ENCODE results near the gene PASK. TPM values are rescaled to one million over a fixed set of nuclear protein-coding genes. Genes with fewer than 3 reads are reported as not detected.

Gene PASK
- total and polyA plus RNA-seq, 12 donors, result 0.72 to 8.9 (median 3.6) TPM

DNA sequence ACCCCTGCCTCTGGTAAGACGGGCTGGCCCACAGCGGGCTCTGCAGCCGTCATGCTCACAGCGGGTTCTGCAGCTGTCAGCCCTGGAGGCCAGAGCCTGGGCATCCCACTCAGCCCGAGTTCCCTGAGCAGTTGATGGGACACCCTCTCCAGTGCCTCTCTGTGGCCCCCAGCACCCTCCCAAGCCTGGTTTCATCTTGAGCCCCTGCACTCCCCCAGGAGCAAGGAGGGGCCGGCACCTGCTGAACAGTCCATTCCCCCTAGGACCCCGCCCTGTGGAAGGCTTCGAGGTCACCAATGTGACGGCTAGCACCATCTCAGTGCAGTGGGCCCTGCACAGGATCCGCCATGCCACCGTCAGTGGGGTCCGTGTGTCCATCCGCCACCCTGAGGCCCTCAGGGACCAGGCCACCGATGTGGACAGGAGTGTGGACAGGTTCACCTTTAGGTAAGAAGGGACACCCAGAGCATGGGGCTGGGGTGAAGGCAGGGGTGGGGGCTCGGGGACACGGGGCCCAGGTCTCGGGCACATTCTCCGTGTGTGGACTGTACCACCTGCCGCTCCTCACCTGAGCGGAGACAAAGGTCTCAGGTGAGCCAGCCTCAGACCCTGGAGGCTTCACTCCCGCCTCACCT, 81.7 kb downstream of the PASK start:
- WGBS, 4 donors, result 92 to 95% (median 93%) methylated on average over 12 to 21 of the region's 21 CpGs
- no peaks in the 10 kb centered on the region for H3K36me3 ChIP-seq (replicated peaks in 1 of 2)
- TF ChIP-seq, protein P1, sequence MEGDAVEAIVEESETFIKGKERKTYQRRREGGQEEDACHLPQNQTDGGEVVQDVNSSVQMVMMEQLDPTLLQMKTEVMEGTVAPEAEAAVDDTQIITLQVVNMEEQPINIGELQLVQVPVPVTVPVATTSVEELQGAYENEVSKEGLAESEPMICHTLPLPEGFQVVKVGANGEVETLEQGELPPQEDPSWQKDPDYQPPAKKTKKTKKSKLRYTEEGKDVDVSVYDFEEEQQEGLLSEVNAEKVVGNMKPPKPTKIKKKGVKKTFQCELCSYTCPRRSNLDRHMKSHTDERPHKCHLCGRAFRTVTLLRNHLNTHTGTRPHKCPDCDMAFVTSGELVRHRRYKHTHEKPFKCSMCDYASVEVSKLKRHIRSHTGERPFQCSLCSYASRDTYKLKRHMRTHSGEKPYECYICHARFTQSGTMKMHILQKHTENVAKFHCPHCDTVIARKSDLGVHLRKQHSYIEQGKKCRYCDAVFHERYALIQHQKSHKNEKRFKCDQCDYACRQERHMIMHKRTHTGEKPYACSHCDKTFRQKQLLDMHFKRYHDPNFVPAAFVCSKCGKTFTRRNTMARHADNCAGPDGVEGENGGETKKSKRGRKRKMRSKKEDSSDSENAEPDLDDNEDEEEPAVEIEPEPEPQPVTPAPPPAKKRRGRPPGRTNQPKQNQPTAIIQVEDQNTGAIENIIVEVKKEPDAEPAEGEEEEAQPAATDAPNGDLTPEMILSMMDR (IDR thresholded peaks at IDR 0.05), result no peak
- intact Hi-C loops (cut with DNase I), result loop anchor here in 1 of 2 donors (10.0 kb wide), 1 partner anchor 213 kb away; no protein-coding TSS in a partner anchor
- no peaks in the 10 kb centered on the region for H3K9me3 ChIP-seq (replicated peaks in 1 of 3)
- no peaks in the 10 kb centered on the region for H3K27me3 ChIP-seq
- H3K27ac ChIP-seq, result no peak overlapping the region
- peaks cover 0 to 4% of the 10 kb centered on the region in 2 donors for H3K4me1 ChIP-seq (replicated peaks in 1 of 2)
- peak in 1 of 7 donors; percentile 36 for DNase-seq
- no peak overlapping the region for H3K4me3 ChIP-seq

- no peak overlapping the region for H3K27ac ChIP-seq
- no peak overlapping the region for H3K4me3 ChIP-seq
- peaks cover 0 to 4% of the 10 kb centered on the region in 2 donors for H3K4me1 ChIP-seq (replicated peaks in 1 of 2)
- H3K27me3 ChIP-seq, result no peaks in the 10 kb centered on the region
- no peaks in the 10 kb centered on the region for H3K9me3 ChIP-seq (replicated peaks in 1 of 3)
- no peak for TF ChIP-seq POLR2A (IDR thresholded peaks at IDR 0.05)
- TF ChIP-seq, protein P1 (IDR thresholded peaks at IDR 0.05), result no peak
- no peaks in the 10 kb centered on the region for H3K36me3 ChIP-seq (replicated peaks in 1 of 2)
- peak in 2 of 7 donors; percentile 21 to 43 for DNase-seq
- 87 to 100% (median 95%) methylated on average over 2 to 15 of the region's 15 CpGs for WGBS, 4 donors
- intact Hi-C loops (cut with DNase I), result loop anchor here in 1 of 2 donors (10.0 kb wide), 1 partner anchor 212 kb away; no protein-coding TSS in a partner anchor
These were observed 82.4 kb downstream of the PASK start for GRCh38 chr2:241066893-241067341.

- TF ChIP-seq, protein P1 (IDR thresholded peaks at IDR 0.05), result no peak
- TF ChIP-seq POLR2A (IDR thresholded peaks at IDR 0.05), result no peak
- intact Hi-C loops (cut with DNase I), result loop anchor here in 1 of 2 donors (10.0 kb wide), 1 partner anchor 212 kb away; no protein-coding TSS in a partner anchor
These were observed 82.9 kb downstream of the PASK start for GRCh38 chr2:241066171-241066892.

DNA sequence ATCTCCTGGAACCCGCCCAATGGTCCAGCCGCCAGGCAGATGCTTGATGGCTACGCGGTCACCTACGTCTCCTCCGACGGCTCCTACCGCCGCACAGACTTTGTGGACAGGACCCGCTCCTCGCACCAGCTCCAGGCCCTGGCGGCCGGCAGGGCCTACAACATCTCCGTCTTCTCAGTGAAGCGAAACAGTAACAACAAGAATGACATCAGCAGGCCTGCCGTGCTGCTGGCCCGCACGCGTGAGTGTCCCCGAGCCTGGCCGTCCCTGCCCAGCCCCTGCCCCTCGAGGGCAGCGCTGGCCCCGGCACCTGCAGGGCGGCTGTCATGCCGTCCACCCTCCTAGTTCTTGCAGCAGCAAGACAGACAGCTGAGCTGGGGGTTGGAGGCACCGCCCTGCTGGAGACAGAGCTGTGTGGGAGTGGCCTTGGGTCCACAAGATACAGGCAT, 83.9 kb downstream of the PASK start:
- DNase-seq, result peak in 1 of 7 donors; percentile 35
- H3K4me3 ChIP-seq, result no peak overlapping the region
- no peak overlapping the region for H3K27ac ChIP-seq
- H3K9me3 ChIP-seq (replicated peaks in 1 of 3), result no peaks in the 10 kb centered on the region
- intact Hi-C loops (cut with DNase I), result loop anchor here in 1 of 2 donors (10.0 kb wide), 1 partner anchor 211 kb away; no protein-coding TSS in a partner anchor
- 93 to 97% (median 94%) methylated on average over 19 to 27 of the region's 27 CpGs for WGBS, 4 donors
- no peak for TF ChIP-seq POLR2A (IDR thresholded peaks at IDR 0.05)
- TF ChIP-seq, protein P1 (IDR thresholded peaks at IDR 0.05), result no peak
- no peaks in the 10 kb centered on the region for H3K36me3 ChIP-seq (replicated peaks in 1 of 2)
- H3K27me3 ChIP-seq, result no peaks in the 10 kb centered on the region
- peaks cover 0 to 4% of the 10 kb centered on the region in 2 donors for H3K4me1 ChIP-seq (replicated peaks in 1 of 2)

More at GRCh38 chr2:241066171-241066892, 82.9 kb downstream of the PASK start:
- Histone ChIP-seq H3K4me1 (replicated peaks in 1 of 2) (peaks cover 0 to 4% of the 10 kb centered on the region in 2 donors), H3K27me3 (no peaks in the 10 kb centered on the region), H3K4me3 (no peak overlapping the region), H3K36me3 (replicated peaks in 1 of 2) (no peaks in the 10 kb centered on the region), H3K27ac (no peak overlapping the region), H3K9me3 (replicated peaks in 1 of 3) (no peaks in the 10 kb centered on the region)
- DNase-seq, result peak in 1 of 7 donors; percentile 37
- WGBS, 4 donors, result 93 to 95% (median 94%) methylated on average over 21 of the region's 21 CpGs
